ENCODE results near the gene AFAP1L2.

DNA sequence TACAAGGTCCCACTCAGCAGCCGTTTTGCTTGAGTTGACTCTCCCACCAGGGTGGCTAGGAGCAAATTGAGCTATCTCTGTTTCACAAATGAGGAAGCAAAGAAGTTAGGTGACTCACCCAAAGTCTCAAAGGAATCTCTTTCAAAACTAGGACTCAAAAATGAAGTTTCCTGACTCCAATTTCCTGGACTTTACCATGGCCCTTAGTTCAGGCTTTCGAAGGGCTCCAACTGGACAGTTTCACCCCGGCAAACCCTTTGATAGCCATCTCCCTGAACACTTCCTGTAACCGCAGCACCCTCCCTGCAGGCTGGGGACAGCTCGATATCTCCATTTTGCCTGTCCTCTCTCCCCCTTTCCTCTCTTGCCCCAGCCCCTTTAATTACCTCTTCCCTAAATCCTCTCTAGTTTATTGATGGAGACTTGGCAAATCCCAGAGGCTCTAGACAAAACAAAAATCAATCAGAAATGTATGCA, 4.7 kb upstream of the AFAP1L2 start:
- TF ChIP-seq POLR2A (IDR thresholded peaks at IDR 0.05; ENCODE audit: low read depth, low read length) (no peak), TAF1 (IDR thresholded peaks at IDR 0.05; ENCODE audit: borderline replicate concordance, low read depth, low read length) (no peak)
